Urinary bladder (tissue), 4 donors: ENCODE data around the gene ATP8A2. TPM values are rescaled to one million over a fixed set of nuclear protein-coding genes. Genes with fewer than 3 reads are reported as not detected.
A peak's percentile ranks its signal among the peaks of the same experiment; 100 is the strongest.

Source experiments
- DNase-seq: peaks from one replicate; pipeline ENCODE4 v3.0.0-alpha.2; 2015; ENCODE audit errors: extremely low spot score
- H3K27ac ChIP-seq: one replicate; pipeline ENCODE4 v1.5.1; 2013; ENCODE audit warnings: low read depth, mild to moderate bottlenecking, moderate library complexity
- H3K36me3 ChIP-seq: one replicate; pipeline ENCODE4 v1.6.1; 2013; ENCODE audit warnings: mild to moderate bottlenecking, moderate library complexity; ENCODE audit not compliant: insufficient read depth
- H3K4me1 ChIP-seq: one replicate; pipeline ENCODE4 v1.6.1; 2013; ENCODE audit warnings: mild to moderate bottlenecking, moderate library complexity; ENCODE audit not compliant: insufficient read depth
- H3K4me3 ChIP-seq: one replicate; pipeline ENCODE4 v1.5.1; 2013; ENCODE audit warnings: low read depth, low read length
- WGBS: extraction: QIAGEN DNeasy Blood & Tissue Kit; methylation state at CpG from one replicate; pipeline ENCODE4 v1.1.7; 2013; 5-methylcytosine and 5-hydroxymethylcytosine counted together
- polyA plus RNA-seq: library from polyadenylated mRNA; stranded (reverse); fragments of 200-250 nt; gene quantifications from one replicate; pipeline ENCODE4 v1.2.3, GENCODE V29; 2013
- total RNA-seq: library from RNA; depleted of rRNA; stranded (reverse); fragments of >200 nt; gene quantifications from one replicate; pipeline ENCODE4 v1.2.3, GENCODE V29; 2014
- donor health status: healthy with polysubstance abuse.
- donor health status: healthy.

ATP8A2 gene
- total and polyA plus RNA-seq, 2 donors, result 1.4 to 1.5 TPM

DNA sequence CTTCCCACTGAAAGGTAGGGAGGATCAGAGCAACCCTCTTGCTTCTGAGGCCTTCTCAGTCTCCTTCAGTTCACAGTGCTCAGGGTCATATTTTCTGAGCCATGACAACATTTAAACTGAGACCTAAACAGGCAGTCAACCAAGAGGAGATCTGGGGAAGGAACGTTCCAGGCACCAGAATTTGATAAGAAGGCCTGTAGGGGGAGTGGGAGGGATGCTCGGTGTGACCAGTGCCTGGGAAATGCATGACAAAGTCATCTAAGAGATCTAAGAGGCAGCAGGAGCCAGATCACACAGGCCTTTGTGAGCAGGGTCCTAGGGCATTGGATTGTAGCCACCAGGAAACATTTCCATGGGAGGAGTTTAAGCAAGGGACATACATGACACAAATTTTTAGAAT lies 608.5 kb downstream of the ATP8A2 start:
- Histone ChIP-seq H3K4me1 (no peaks in the 10 kb centered on the region), H3K27ac (no peak overlapping the region), H3K4me3 (no peak overlapping the region), H3K36me3 (no peaks in the 10 kb centered on the region)
- DNase-seq, result no peak
- 26% methylated on average over 2 of the region's 2 CpGs for WGBS

DNA sequence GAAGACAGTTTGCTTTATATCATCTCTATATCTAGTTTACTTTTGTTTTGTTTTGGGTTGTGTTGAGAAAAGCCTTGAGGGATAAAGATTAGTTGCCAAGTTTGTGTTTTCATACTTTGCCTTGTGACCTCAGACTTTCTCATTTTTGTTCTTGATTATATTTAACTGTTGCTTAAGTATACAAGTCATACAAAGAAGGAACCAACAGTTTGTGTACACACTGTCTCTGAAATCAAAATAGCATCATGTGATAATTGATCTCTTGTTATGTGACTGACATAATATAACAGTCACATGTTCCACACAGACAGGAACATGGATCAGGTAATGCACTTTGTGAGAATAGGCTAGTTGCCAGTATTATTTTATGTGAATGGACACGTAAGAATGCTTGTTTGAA lies 609.3 kb downstream of the ATP8A2 start:
- 56% methylated on average over 1 of the region's 1 CpG for WGBS
- Histone ChIP-seq H3K36me3 (no peaks in the 10 kb centered on the region), H3K27ac (no peak overlapping the region), H3K4me1 (no peaks in the 10 kb centered on the region), H3K4me3 (no peak overlapping the region)
- DNase-seq, result no peak

DNA sequence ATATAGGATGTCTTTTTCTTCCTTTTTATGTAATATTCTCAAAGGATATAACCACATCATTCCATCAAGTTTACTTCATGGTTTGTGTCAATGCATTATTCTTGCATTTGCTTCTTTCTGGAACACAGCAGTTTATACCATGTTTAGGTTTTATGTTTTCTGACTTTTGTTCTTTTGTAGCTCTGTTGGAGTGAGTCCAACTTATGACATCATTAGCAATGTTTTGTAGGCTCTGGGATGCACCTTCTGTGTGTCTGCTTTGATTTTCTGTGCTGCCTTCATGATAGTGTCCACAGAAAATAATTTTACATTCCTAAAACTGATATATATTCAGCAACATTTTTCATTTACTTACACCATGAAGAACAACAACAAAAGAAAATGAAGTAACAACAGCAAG lies 611.1 kb downstream of the ATP8A2 start:
- DNase-seq, result no peak
- Histone ChIP-seq H3K4me1 (no peaks in the 10 kb centered on the region), H3K36me3 (no peaks in the 10 kb centered on the region), H3K27ac (no peak overlapping the region), H3K4me3 (no peak overlapping the region)

DNA sequence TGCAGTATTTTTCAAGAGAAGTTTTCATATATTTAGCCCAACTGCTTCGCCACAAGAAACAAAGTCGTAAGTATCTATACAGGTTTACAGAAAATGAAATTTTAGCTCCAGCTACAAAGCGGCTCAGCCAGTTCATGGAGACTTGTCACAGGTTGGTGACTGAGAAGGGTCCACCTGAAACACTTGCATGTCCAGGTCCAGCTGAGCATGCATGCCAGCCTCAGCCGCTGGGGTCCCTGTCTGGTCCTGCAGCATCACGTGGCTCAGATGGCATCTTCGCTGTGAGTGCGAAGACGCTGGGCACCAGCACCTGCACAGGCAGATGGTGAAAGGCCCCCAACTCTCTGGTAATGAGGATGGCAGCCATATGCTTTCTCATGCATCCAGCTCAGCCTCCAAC lies 616.2 kb downstream of the ATP8A2 start:
- Histone ChIP-seq H3K27ac (no peak overlapping the region), H3K36me3 (no peaks in the 10 kb centered on the region), H3K4me1 (no peaks in the 10 kb centered on the region), H3K4me3 (no peak overlapping the region)
- WGBS, result 96% methylated on average over 8 of the region's 8 CpGs
- no peak for DNase-seq

DNA sequence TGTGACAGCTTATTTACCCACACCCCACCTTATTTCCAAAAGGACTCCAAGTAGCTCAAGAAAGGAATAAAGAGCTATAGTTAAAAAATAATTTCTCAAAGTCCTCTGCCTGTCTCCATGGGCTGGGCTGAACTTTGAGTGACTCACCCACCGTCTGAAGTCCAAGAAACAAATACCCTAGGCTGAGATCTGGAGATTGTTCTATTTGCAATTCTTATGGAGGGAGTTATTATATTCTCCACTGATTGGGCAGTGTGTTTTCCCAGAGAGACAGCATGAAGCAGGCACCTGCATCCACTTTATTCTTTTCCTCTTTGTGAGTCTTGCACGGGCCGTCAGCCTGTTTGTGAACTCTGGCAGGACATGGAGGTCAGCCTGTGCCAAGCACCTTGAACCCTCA lies 616.9 kb downstream of the ATP8A2 start:
- Histone ChIP-seq H3K27ac (no peak overlapping the region), H3K4me1 (no peaks in the 10 kb centered on the region), H3K4me3 (no peak overlapping the region), H3K36me3 (no peaks in the 10 kb centered on the region)
- WGBS, result 29% methylated on average over 3 of the region's 3 CpGs
- no peak for DNase-seq

DNA sequence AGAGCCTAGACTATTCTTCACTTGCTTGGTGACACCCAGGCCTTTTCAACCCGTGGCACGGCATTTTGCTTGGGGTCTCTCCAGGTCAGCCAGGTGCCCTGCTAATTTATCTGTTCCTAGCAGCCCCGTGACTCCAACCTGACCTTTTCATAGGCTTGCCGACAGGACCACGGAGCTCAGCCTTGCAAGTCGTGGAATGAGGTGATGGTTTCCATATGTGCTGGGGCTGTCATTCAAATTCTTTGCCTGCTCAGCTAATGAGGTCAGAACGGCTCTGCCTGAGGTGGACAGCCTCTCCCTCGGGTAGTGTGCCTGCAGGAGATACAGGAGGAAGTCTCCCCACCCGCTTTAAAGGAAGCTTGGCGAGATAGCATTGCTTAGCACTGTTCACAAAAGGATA lies 619.0 kb downstream of the ATP8A2 start:
- Histone ChIP-seq H3K4me3 (no peak overlapping the region), H3K4me1 (no peaks in the 10 kb centered on the region), H3K36me3 (no peaks in the 10 kb centered on the region), H3K27ac (no peak overlapping the region)
- no peak for DNase-seq
- WGBS, result 24% methylated on average over 10 of the region's 10 CpGs

DNA sequence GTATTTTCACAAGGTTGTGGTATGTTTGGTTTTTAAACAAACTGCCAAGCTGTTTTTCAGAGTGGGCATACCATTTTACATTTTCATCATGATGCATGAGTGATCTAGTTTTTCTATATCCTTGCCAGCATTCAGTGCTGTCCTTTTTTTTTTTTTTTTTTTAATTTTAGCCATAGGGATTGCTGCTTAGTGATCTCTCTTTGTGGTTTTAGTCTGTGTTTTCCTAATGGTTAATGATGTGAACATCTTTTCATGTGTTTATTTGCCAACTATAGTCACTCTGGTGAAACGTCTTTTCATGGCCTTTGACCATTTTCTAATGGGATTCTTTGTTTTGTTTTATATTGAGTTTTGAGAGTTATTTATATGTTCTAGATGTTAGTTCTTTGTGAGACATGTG lies 620.3 kb downstream of the ATP8A2 start:
- no peaks in the 10 kb centered on the region for H3K36me3 ChIP-seq
- no peak overlapping the region for H3K27ac ChIP-seq
- no peak overlapping the region for H3K4me3 ChIP-seq
- no peaks in the 10 kb centered on the region for H3K4me1 ChIP-seq
- DNase-seq, result no peak
- 46% methylated on average over 1 of the region's 1 CpG for WGBS

DNA sequence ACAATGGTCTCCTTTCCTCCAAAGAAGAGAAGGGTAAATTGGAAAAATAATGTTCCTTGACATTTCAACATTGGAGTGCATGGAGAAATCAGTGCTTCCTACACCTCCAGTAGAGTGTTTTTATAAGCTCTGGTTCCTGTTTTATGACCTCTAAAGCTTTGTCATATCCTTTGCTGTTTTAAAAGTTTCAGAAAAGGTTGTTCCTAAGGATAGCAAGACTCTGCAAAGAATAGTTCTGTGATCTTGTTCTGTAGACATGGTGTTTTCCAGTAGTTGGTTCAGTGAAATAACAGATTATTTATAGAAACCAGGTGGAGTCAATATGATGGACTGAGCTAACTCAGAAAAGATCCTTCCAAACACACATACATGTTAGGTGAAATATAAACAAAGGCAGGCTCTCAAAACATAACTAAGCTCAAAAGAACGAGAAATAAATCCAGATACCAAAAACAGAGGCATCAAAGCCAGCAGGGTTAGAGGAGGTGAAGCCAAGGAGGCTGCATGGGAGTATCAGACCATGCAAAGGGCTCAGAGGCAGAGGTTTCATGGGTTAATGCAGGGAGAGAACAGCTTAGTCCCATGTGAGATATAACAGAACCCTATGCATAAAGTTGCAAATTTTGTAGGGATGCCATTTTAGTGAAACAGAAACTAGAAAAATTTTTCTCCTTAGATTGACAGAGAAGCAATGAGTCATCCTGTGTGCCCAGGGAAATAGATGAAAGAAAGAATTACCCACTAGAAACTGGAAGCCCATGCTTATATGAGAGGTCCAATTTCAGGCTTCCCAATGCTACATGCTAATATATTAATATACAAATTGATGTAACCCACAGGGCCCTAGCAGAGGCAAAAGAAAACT lies 635.7 kb downstream of the ATP8A2 start:
- no peak for DNase-seq
- Histone ChIP-seq H3K4me3 (no peak overlapping the region), H3K36me3 (no peaks in the 10 kb centered on the region), H3K27ac (no peak overlapping the region), H3K4me1 (no peaks in the 10 kb centered on the region)
- 15% methylated on average over 1 of the region's 1 CpG for WGBS

DNA sequence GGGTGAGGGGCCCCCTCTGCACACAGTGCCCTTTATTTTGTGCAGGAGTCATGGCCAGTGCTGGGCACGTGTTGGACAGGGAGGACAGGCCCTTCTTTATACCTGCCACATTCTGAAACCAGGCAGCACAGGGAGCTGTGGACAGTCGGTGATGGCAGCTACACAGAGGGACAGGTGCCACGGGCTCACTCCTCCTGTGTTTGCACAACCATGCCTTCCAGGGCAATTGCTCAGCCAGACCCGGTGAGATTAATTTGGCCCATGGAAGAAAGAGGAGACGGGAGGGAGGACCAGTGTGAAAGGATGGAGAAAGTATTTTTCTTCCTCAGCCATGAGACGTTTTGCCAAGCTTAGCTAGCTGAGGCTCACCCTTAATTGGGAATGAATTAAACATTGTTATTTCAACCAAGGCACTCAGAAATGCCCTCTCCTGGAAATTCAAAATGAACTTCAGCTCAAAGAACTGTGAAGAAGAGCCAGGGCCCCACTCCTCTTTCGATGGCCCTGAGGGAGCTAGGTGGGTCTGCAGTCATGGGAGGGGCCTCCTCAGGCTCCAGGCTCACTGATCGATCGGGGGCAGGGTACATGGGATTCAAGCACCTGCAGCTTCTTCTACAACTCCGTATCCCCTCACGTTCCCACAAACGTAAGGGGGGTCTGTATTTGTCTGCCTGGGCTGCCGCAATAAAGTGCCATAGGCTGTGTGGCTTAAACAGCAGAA lies 638.9 kb downstream of the ATP8A2 start:
- Histone ChIP-seq H3K27ac (no peak overlapping the region), H3K36me3 (no peaks in the 10 kb centered on the region), H3K4me1 (no peaks in the 10 kb centered on the region), H3K4me3 (no peak overlapping the region)
- DNase-seq, result no peak
- WGBS, result 79% methylated on average over 13 of the region's 13 CpGs

DNA sequence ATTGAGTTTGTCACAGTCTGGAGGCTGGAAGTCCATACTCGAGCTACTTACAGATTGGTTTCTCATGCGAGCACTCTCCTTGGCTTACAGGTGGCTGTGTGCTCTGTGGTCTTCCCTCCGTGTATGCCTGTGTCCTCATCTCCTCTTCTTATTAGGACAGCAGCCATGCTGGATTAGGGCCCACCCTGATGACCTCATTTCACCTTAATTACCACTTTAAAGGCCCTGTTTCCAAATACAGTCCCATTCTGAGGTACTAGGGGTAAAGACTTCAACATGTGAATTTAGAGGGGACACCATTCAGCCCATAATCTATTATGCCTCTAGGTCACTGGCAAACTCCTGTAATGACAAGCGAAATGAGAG lies 639.4 kb downstream of the ATP8A2 start:
- Histone ChIP-seq H3K36me3 (no peaks in the 10 kb centered on the region), H3K27ac (no peak overlapping the region), H3K4me1 (no peaks in the 10 kb centered on the region), H3K4me3 (no peak overlapping the region)
- no peak for DNase-seq
- 95% methylated on average over 4 of the region's 4 CpGs for WGBS

DNA sequence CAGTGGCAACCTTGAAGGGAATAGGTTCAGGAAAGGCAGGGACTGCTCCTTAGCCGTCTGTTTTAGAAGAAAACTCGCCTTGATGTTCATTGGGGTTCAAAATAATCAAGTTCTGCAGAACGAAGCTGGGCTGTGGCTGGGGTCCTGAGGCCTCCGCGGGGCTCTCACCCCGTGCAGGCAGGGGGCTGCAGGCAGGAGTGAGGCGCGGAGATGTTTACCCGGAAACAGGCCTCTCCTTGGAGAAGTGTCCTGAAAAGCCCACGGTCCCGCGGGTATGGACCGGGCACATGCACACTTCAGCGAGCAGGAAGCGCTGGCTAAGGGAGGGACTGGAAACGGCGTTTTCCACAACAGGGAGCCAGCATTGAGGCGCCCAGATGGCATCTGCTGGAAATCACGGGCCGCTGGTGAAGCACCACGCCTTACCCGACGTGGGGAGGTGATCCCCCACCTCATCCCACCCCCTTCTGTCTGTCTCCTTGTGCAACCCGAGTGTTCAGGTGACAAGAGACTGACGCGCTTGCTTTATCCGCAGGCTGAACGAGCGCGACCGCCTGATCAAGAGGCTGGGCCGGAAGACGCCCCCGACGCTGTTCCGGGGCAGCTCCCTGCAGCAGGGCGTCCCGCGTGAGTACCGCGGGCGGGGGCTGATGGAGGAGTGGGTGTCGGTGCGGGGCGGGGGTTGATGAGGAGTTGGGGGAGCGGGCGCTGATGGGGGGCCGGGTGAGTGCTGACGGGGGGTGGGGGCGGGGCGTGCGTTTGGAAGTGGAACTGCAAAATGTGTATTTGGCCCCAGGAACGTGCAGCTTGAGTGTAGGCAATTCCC lies 640.4 kb downstream of the ATP8A2 start:
- Histone ChIP-seq H3K36me3 (no peaks in the 10 kb centered on the region), H3K4me3 (peak overlapping the region; percentile 40), H3K4me1 (no peaks in the 10 kb centered on the region), H3K27ac (no peak overlapping the region)
- DNase-seq, result no peak
- WGBS, result 14% methylated on average over 53 of the region's 53 CpGs

DNA sequence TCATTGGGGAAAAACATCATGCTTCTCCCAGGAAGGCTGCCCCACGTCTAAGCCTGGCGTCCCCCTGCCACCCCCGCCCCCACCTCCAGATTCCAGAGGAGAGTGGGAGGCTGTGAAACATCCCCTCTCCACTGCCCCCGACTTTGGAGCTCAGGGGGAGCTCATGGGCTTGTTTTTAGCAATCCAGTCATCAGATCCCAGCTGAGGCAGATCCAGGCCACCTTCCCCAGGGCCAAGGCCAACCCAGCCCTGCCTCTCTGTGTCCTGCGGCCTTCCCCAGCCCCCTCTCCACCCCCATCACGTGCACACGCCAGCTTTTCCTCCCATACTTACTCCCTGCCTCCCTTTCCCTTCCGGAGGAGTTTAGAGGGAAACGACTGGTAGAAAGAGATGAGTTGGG lies 641.2 kb downstream of the ATP8A2 start:
- H3K4me1 ChIP-seq, result no peaks in the 10 kb centered on the region
- DNase-seq, result no peak
- H3K4me3 ChIP-seq, result no peak overlapping the region
- 62% methylated on average over 9 of the region's 9 CpGs for WGBS
- H3K27ac ChIP-seq, result no peak overlapping the region
- no peaks in the 10 kb centered on the region for H3K36me3 ChIP-seq

DNA sequence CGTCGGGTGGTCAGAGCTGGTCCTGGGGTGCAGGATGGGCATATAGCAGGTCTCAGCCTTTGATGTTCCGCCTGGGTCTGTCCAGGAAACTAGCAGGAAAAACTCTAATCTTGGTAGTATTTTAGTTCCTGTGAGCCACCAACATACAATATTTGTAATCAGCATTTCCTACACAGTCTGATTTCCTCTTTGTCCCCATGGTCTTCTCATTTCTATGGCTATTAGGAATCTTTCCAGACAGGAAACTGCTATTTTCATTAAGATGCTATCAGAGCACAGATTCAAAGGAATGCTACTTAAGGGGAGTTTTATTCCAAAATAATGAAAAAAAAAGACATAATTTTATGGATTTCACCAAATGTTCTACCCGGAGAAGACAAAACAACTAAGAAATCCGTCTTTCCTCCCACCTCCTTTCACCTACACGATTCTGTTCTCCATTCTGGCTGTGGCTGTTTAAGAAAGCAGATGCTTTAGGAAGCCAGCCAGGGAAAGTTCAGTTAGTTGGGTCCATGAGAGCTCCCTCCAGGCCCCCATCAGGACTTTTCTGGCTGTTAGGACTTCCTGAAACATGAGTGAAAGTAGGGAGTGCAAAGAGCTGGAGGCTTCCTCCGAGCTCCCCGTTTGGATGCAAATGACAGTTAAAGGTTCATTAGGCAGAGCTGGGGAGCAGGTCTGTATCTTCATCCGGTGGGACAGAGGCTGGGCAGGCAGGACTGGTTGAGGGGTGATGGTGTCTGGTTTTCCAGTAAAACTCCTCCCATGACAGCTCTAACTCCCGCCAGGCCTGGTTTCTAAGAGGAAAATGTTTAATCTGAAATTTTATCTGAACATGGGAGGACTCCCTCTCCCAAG lies 643.7 kb downstream of the ATP8A2 start:
- peaks cover 2% of the 10 kb centered on the region for H3K4me1 ChIP-seq
- no peak for DNase-seq
- no peak overlapping the region for H3K27ac ChIP-seq
- WGBS, result 70% methylated on average over 10 of the region's 10 CpGs
- no peaks in the 10 kb centered on the region for H3K36me3 ChIP-seq
- no peak overlapping the region for H3K4me3 ChIP-seq
